Thyroid gland (tissue), 4 donors: Measurements from ENCODE around the gene KDM2B. TPM values are rescaled to one million over a fixed set of nuclear protein-coding genes. Genes with fewer than 3 reads are reported as not detected.
A peak's percentile ranks its signal among the peaks of the same experiment; 100 is the strongest.

Experiments used
- DNase-seq, 2 donors: peaks; one replicate each; pipeline ENCODE4 v3.0.0-alpha.2; 2019
- H3K27ac ChIP-seq, 3 donors: fragments of 200-600 bp; sonication (generic); 1 replicate in 2 of 3; 2 replicates in 1 of 3; pipeline ENCODE4 v1.5.1; 2016 to 2019; ENCODE audit warnings: mild to moderate bottlenecking in 1 of 3, moderate library complexity in 1 of 3
- H3K27me3 ChIP-seq: fragments of 200-600 bp; sonication (generic); one replicate; pipeline ENCODE4 v1.5.1; 2019
- H3K36me3 ChIP-seq, 2 donors: fragments of 200-600 bp; sonication (generic); one replicate each; pipeline ENCODE4 v1.5.1; 2016 to 2019
- H3K4me1 ChIP-seq, 2 donors: fragments of 200-600 bp; sonication (generic); one replicate each; pipeline ENCODE4 v1.5.1; 2017 to 2019
- H3K4me3 ChIP-seq, 3 donors: fragments of 200-600 bp; sonication (generic); replicated peaks in 1 of 3; 1 replicate in 2 of 3; 2 replicates in 1 of 3; pipeline ENCODE4 v1.5.1; 2016; ENCODE audit warnings: mild to moderate bottlenecking in 1 of 3
- H3K9me3 ChIP-seq: fragments of 200-600 bp; sonication (generic); one replicate; pipeline ENCODE4 v1.5.1; 2017
- POLR2A ChIP-seq, 2 donors: fragments of 450-650 bp; IDR thresholded peaks; one replicate each; pipeline ENCODE4 v1.6.1; 2017; ENCODE audit warnings: antibody characterized with exemption in 2 of 2, mild to moderate bottlenecking in 2 of 2, moderate library complexity in 1 of 2
- WGBS, 2 donors: methylation state at CpG; one replicate each; pipeline ENCODE4 v1.1.5; 2017; 5-methylcytosine and 5-hydroxymethylcytosine counted together
- intact Hi-C: fragments of 100-400 bp; cut with DNase I; formaldehyde crosslinking; loops from one replicate; pipeline ENCODE4 v1.15.1; 2023
- total RNA-seq, 4 donors: library from RNA; depleted of rRNA; stranded (reverse); fragments of >200 nt; gene quantifications; one replicate each; pipeline ENCODE4 v1.2.3, GENCODE V29; 2016
- TF ChIP-seq, protein P1 (sequence below), 6 experiments: fragments of 200-600 bp in 3 of 6; fragments of 450-650 bp in 3 of 6; sonication (generic) in 3 of 6; IDR thresholded peaks; one replicate each; pipeline ENCODE4 v1.5.1; 2016 to 2019; ENCODE audit warnings: antibody characterized with exemption in 6 of 6, mild to moderate bottlenecking in 2 of 6, inconsistent platforms in 1 of 6, moderate library complexity in 1 of 6

The KDM2B gene
- total RNA-seq, 4 donors from 2014 or later = 15.5 to 32.1 (median 21.2) TPM

DNA sequence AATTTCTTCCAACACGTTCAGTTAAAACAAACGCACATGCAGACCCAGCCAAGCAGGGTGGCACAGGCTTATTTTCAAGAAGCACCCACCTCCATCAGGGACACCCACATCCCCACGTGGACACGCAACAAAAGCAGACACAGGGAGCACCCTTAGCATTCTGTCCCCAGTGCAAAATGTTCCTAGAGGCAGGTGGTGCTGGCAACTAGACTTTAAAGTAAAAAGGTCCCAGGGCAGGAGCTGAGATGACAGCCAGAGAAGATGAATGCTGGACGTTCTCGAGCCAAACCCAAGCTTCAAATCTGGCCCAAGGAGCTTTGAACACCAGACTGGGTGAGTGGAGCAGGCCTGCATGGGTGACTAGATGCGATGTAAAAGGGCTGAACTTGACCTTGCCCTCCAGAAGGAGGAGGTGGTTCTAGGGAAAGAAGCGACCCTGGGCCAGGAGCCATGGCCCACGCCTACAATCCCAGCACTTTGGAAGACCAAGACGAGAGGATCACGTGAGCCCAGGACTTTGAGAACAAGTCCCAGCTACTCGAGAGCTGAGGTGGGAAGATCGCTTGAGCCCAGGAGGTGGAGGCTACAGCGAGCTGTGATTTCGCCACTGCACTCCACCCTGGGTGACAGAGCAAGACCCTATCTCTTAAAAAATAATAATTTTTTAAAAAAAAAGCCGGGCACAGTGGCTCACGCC, 47.3 kb downstream of the KDM2B start:
- Histone ChIP-seq H3K27me3 (no peaks in the 10 kb centered on the region), H3K27ac (peak overlapping the region; percentile 55 to 81 (median 67)), H3K36me3 (no peaks in the 10 kb centered on the region), H3K9me3 (no peaks in the 10 kb centered on the region), H3K4me1 (peaks cover 35 to 57% of the 10 kb centered on the region in 2 donors), H3K4me3 (no peak overlapping the region)
- intact Hi-C loops = no loop called here
- TF ChIP-seq, protein P1, sequence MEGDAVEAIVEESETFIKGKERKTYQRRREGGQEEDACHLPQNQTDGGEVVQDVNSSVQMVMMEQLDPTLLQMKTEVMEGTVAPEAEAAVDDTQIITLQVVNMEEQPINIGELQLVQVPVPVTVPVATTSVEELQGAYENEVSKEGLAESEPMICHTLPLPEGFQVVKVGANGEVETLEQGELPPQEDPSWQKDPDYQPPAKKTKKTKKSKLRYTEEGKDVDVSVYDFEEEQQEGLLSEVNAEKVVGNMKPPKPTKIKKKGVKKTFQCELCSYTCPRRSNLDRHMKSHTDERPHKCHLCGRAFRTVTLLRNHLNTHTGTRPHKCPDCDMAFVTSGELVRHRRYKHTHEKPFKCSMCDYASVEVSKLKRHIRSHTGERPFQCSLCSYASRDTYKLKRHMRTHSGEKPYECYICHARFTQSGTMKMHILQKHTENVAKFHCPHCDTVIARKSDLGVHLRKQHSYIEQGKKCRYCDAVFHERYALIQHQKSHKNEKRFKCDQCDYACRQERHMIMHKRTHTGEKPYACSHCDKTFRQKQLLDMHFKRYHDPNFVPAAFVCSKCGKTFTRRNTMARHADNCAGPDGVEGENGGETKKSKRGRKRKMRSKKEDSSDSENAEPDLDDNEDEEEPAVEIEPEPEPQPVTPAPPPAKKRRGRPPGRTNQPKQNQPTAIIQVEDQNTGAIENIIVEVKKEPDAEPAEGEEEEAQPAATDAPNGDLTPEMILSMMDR (IDR thresholded peaks at IDR 0.05) = no peak
- no peak for TF ChIP-seq POLR2A (IDR thresholded peaks at IDR 0.05)
- WGBS, 2 donors = 39 to 52% methylated on average over 17 of the region's 17 CpGs
- DNase-seq = peak; percentile 69 to 85

GRCh38 chr12:121532503-121533393, 48.1 kb downstream of the KDM2B start:
- H3K9me3 ChIP-seq = no peaks in the 10 kb centered on the region
- peak overlapping the region; percentile 1 to 81 (median 67) for H3K27ac ChIP-seq
- peak; percentile 28 to 31 for DNase-seq
- no peaks in the 10 kb centered on the region for H3K36me3 ChIP-seq
- 77 to 85% methylated on average over 16 of the region's 16 CpGs for WGBS, 2 donors
- no peak for TF ChIP-seq POLR2A (IDR thresholded peaks at IDR 0.05)
- TF ChIP-seq, protein P1 (IDR thresholded peaks at IDR 0.05) = no peak
- peaks cover 31 to 51% of the 10 kb centered on the region in 2 donors for H3K4me1 ChIP-seq
- intact Hi-C loops = no loop called here
- no peak overlapping the region for H3K4me3 ChIP-seq
- no peaks in the 10 kb centered on the region for H3K27me3 ChIP-seq

DNA sequence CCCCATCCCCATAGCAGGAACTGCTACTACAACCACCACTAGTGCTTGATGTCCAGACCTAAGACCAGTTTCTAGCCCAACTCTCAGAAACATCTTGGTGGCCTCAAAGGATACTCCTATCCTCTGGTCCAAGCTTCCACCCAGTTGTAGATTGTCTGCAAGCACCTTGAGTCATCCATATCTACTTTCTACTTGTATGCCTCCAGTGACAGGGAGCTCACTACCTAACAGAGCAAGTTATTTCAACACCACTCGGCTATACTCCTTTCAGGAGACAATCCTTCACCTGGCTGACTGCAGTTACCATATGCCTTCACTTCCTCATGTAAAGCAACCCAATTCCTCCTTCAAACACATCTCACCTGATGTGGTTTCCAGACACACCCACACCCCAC, 49.5 kb downstream of the KDM2B start:
- H3K4me1 ChIP-seq = peaks cover 26 to 45% of the 10 kb centered on the region in 2 donors
- WGBS, 2 donors = 95 to 96% methylated on average over 1 of the region's 1 CpG
- intact Hi-C loops = no loop called here
- no peak for TF ChIP-seq POLR2A (IDR thresholded peaks at IDR 0.05)
- TF ChIP-seq, protein P1 (IDR thresholded peaks at IDR 0.05) = no peak
- no peaks in the 10 kb centered on the region for H3K36me3 ChIP-seq
- peak overlapping the region in 1 of 3 donors; percentile 27 for H3K27ac ChIP-seq
- H3K9me3 ChIP-seq = no peaks in the 10 kb centered on the region
- no peak for DNase-seq
- H3K27me3 ChIP-seq = no peaks in the 10 kb centered on the region
- H3K4me3 ChIP-seq = no peak overlapping the region

- intact Hi-C loops = no loop called here
- TF ChIP-seq POLR2A (IDR thresholded peaks at IDR 0.05) = no peak
- TF ChIP-seq, protein P1 (IDR thresholded peaks at IDR 0.05) = no peak
- Histone ChIP-seq H3K27ac (peak overlapping the region in 1 of 3 donors; percentile 27), H3K27me3 (no peaks in the 10 kb centered on the region), H3K4me3 (no peak overlapping the region), H3K9me3 (no peaks in the 10 kb centered on the region), H3K36me3 (no peaks in the 10 kb centered on the region), H3K4me1 (peaks cover 20 to 39% of the 10 kb centered on the region in 2 donors)
- peak; percentile 48 to 49 for DNase-seq
- whole genome bisulfite sequencing, 2 donors = 76 to 87% methylated on average over 5 to 6 of the region's 6 CpGs
Measured at GRCh38 chr12:121530600-121531355, 50.0 kb downstream of the KDM2B start.
